ENCODE results near the gene KLHL18.
"Not testable (repeated sequence)": the region's sequence is repeated elsewhere in the genome, so short reads cannot be mapped to it uniquely, and the experiment has no call there.

GRCh38 chr3:47360110-47360517, 77.4 kb downstream of the KLHL18 start:
- not testable (repeated sequence) for TF ChIP-seq CTCF, POLR2A (IDR thresholded peaks at IDR 0.05)

All from adrenal gland (tissue), 5 donors.